GF-D8 (cell line): Measurements from ENCODE around the gene CNDP1.

Source experiments
- DNase-seq: peaks from one replicate; lab custom pipeline; 2025; lab: John Stamatoyannopoulos, UW

CNDP1 gene

DNA sequence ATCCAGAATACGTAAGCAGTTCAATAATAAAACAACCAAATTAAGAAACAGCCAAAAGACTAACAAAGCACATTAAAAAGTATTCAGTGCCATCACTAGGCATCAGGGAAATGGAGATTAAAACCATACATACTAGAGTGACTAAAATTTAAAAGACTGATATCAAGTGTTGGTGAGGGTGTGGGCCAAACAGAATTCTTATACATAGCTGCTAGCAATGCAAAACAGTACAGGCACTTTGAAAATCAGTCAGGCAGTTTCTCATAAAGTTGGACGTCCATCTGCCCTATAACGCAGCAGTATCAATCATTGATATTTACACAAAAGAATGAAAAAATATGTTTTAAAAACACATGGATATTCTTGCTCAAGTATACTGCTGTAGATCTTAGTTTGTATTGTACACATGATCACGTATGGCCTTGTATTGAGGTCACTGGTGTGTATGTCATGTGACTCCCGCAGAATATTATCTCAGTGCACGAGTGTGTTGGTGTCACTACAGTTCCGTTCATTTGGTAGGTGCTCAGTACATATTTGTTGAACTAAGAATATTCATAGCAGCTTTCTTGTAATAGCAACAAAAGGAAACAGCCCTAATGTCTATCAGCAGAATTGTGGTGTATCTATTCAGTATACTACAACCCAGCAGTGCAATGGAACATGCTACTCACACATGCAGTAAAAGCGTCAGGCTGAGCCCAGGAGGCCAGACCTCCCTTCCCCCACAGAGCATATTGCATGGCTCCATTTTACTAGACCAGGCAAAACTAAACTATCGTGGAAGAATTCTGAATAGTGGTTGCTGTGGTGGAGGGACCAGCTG is 92.0 kb downstream of the CNDP1 start:
- no peak for DNase-seq

DNA sequence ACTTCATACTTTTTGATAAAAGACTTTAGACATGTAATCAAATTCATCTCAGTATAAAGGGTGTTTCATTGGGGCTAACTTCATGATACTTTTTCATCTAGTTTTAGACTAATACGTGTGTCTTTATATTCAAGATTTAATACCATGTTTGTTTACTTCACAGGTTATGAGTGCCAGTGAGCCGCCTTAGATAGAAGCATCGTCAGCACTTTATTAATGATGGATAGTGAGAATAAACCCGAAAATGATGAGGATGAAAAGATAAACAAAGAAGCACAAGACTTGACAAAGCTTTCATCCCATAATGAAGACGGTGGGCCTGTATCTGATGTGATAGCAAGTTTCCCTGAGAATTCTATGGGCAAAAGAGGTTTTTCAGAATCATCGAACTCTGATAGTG is 96.5 kb downstream of the CNDP1 start:
- no peak for DNase-seq

- DNase-seq = no peak
These were observed 96.9 kb downstream of the CNDP1 start for GRCh38 chr18:74631212-74631611.

DNA sequence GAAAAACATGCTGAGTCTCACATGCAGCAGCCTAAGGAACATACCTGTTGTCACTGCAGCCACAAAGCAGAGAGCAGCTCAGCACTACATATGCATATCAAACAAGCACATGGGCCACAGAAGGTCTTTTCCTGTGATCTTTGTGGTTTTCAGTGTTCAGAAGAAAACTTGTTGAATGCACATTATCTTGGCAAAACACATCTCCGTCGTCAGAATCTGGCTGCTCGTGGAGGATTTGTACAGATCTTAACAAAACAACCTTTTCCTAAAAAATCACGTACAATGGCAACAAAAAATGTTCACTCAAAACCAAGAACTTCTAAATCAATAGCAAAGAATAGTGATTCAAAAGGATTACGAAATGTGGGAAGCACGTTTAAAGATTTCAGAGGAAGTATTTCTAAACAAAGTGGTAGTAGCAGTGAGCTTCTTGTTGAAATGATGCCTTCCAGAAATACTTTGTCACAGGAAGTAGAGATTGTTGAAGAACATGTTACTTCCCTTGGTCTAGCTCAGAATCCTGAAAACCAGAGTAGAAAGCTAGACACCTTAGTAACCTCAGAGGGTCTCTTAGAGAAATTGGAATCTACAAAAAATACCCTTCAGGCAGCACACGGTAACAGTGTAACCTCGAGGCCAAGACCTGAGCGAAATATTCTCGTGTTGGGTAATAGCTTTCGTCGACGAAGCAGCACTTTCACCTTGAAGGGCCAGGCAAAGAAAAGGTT is 97.5 kb downstream of the CNDP1 start:
- peak; percentile 75 for DNase-seq

- DNase-seq = no peak
These were observed 98.0 kb downstream of the CNDP1 start for GRCh38 chr18:74632351-74632679.

GRCh38 chr18:74632856-74633255 is 98.6 kb downstream of the CNDP1 start:
- no peak for DNase-seq

DNA sequence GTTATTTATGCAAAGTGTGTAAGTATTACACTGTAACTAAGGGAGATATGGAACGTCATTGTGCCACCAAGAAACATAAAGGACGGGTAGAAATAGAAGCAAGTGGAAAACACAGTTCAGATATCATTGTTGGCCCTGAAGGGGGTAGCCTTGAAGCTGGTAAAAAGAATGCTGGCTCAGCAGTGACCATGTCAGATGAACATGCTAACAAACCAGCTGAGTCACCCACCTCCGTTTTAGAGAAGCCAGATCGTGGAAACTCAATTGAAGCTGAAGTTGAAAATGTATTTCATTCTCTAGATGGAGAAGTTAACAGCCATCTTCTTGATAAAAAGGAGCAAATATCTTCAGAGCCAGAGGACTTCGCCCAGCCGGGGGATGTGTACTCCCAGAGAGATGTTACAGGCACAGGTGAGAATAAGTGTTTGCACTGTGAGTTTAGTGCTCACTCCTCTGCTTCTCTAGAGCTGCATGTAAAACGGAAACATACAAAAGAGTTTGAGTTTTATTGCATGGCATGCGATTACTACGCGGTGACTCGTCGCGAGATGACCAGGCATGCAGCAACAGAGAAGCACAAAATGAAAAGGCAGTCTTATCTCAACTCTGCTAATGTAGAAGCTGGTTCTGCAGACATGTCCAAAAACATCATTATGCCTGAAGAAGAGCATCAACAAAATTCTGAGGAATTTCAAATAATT is 99.5 kb downstream of the CNDP1 start:
- DNase-seq = no peak

DNA sequence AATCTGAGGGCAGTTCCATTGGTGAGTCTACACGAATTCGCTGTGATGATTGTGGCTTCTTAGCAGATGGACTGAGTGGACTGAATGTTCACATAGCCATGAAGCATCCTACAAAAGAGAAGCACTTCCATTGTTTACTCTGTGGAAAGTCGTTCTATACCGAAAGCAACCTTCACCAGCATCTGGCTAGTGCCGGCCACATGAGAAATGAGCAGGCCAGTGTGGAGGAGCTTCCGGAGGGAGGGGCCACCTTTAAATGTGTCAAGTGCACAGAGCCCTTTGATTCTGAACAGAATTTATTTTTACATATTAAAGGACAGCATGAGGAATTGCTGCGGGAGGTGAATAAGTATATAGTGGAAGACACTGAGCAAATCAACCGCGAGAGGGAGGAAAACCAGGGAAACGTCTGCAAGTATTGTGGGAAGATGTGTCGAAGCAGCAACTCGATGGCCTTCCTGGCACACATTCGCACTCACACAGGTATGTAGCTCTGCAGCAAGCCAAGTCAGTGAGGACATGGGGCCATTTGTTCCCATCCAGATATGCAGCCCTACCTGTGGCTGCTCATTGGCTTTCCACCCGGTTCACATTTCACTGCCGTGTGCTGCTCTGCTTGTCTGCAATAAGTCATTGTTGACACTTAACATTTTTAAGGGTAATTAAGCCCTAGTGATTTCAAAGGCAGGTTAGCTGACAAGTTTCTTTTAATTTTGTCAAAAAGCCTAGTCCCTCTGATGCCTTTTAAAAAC is 101.1 kb downstream of the CNDP1 start:
- no peak for DNase-seq
